ENCODE data around the gene GATM.

The GATM gene, protein sequence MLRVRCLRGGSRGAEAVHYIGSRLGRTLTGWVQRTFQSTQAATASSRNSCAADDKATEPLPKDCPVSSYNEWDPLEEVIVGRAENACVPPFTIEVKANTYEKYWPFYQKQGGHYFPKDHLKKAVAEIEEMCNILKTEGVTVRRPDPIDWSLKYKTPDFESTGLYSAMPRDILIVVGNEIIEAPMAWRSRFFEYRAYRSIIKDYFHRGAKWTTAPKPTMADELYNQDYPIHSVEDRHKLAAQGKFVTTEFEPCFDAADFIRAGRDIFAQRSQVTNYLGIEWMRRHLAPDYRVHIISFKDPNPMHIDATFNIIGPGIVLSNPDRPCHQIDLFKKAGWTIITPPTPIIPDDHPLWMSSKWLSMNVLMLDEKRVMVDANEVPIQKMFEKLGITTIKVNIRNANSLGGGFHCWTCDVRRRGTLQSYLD

DNA sequence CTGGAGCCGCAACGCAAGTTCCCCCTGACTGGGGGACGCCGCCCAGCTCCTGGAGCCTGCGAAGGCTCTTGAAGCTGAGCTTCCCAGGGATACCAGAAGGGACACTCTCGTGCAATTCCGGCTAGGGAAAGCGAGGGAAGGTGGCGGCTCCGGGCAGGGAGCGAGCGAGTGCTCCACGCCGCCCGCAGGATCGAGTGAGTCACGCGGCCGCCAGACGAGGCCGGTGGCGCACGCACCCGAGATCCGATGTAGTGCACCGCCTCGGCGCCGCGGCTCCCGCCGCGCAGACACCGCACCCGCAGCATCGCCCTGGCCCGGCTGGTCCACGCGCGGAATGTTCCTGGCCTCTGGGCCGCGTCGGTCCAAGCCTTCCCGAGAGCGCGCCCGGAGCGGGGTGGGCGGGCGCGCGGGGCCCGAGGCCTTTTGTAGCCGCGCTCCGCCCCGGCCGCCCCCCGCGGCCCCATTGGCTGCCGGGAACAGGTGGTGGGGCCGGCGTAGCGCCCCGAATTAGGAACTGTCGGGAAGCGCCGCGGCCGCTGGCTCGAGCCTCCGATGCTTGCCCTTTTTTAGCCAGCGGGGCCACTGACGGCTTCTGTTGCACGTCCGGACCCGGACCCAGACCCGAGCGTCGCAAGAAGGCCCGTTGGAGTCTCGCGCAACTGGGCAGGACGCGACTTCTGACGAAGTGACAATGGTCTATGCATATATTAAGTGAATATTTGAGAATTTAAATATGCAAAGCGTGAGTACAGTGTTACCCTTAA, at the start of gene GATM:
Gene GATM, minus strand, starts transcription at position 396 of the 764 bp plus-strand sequence. Its CDS starts 91 bp downstream, at position 305.
- peak; percentile 59 for DNase-seq (ENCODE audit: low read depth)

DNA sequence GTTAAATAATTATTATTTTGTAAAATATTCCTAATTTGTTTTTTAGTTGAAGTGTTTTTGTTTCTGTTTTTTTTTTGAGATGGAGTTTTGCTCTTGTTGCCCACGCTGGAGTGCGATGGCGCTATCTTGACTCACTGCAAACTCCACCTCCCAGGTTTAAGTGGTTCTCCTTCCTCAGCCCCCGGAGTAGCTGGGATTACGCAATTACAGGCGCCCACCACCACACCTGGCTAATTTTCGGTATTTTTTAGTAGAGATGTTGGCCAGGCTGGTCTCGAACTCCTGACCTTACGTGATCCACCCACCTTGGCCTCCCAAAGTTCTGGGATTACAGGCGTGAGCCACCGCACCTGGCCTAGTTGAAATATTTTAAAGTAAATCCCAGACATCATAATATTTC, 48.7 kb upstream of the GATM start:
- no peak for DNase-seq (ENCODE audit: low read depth)

DNA sequence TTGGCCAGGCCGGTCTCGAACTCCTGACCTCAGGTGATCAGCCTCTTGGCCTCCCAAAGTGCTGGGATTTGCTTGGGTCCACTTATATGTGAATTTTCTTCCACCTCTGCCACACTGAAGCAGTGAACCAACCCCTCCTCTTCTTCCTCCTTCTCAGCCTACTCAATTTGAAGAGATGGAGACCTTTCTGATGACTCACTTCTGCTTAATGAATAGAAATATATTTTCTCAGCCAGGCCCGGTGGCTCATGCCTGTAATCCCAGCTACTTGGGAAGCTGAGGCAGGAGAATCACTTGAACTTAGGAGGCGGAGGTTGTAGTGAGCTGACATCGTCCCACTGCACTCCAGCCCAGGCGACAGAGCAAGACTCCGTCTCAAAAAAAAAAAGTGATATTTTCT, 46.8 kb upstream of the GATM start:
- DNase-seq (ENCODE audit: low read depth): no peak

DNA sequence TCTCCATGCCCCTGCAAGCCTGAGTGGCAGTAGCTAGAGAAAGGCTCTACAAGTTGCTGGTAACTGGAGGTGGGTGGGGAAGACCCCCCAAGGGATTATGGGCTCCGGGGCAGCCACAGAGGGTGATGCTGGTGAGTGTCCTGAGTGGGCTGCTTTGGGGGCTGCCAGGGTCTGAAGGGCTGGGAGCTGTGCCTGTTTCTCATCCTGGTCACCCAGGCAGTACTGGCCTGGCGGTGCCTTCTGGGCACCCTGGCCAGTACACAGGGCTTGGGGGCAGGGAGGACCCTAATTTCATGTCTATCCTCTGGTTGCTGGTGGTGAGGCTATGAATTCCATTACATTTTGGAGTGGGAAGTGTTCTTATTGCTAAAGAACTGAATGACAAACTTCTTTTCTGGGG, 46.1 kb upstream of the GATM start:
- no peak for DNase-seq (ENCODE audit: low read depth)

DNA sequence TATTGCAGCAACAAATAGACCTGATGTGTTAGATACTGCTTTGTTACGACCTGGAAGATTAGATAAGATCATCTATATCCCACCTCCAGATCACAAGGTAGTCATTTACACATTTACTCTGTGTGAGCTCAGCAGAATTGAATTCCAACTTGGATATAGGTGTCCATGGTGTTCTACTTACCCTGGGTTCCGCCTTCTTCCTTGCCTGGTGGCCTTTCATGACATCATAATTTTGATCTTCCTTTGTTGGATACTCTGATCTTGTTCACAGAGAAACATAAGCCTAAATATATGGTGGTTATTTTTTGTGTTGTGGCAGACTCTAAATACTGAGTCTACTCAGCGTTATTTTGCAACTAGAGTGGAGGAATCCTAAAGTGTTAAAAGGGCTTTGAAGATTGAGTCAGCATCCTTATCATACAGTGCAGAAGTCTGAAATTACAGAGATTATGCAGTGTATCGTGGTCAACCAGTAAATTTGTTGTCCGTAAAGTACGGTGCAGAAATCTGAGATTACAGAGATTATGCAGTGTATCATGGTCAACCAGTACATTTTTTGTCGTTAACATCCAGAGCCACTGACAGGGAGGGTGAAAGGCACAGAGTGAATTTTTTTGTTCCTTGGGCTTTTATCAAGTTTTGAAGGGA, 39.1 kb upstream of the GATM start:
- DNase-seq (ENCODE audit: low read depth): no peak

DNA sequence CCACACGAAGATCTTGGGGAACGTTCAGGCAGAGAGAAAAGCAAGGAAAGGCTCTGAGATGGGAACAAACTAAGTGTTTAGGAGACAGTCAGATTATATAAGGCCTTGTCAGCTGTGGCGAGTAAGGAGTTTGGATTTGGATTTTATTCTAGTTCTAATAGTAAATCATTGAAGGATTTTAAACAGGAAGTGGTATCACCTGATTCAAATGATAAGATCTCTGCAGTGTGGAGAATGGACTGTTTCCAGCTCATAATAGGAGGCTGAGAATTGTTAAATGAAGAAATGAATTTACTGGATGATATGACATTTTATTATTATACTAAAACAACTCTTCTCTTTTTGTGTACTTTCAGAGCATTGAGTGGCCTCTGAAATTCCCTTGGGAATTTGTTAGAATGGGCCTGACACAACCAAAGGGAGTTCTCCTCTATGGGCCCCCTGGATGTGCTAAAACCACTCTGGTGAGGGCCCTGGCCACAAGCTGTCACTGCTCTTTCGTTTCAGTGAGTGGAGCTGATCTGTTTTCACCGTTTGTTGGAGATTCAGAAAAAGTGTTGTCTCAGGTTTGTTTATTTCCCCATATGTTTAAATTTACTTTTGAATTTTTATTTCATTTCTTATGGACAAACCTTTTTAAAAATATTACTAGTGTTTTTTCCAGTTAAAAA, 36.0 kb upstream of the GATM start:
- no peak for DNase-seq (ENCODE audit: low read depth)

DNA sequence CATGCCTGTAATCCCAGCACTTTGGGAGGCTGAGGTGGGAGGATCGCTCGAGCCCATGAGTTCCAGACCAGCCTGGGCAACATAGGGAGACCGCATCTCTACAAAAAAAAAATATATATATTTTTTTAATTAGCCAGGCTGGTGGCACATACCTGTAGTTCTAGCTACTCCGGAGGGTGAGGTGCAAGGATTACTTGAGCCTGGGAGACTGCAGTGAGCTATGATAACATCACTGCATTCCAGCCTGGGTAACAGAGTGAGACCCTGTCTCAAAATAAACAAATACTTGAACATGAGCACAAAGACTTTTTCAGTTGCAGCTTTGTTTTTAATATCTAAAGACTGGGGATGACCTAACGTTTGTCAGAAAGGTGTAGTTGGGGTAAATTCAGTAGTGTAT, 31.3 kb upstream of the GATM start:
- no peak for DNase-seq (ENCODE audit: low read depth)

DNA sequence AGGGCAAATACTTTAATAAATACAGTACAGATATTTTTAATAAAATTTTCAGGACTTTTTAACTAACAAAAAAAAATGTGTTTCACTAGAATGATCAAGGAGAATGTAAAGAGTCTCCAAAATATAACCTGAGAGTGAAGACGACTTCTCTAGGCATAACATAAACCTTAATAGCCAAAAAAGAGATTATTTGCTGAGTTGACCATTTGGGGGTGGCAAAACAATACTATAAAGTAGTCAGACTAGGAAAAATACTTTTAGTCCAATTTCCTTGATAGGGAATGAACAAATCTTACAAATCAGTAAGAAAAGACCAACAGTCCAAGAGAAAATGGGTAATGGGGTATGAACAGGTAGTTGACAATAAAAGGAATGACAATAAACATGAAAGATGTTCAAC, 29.4 kb upstream of the GATM start:
- no peak for DNase-seq (ENCODE audit: low read depth)

DNA sequence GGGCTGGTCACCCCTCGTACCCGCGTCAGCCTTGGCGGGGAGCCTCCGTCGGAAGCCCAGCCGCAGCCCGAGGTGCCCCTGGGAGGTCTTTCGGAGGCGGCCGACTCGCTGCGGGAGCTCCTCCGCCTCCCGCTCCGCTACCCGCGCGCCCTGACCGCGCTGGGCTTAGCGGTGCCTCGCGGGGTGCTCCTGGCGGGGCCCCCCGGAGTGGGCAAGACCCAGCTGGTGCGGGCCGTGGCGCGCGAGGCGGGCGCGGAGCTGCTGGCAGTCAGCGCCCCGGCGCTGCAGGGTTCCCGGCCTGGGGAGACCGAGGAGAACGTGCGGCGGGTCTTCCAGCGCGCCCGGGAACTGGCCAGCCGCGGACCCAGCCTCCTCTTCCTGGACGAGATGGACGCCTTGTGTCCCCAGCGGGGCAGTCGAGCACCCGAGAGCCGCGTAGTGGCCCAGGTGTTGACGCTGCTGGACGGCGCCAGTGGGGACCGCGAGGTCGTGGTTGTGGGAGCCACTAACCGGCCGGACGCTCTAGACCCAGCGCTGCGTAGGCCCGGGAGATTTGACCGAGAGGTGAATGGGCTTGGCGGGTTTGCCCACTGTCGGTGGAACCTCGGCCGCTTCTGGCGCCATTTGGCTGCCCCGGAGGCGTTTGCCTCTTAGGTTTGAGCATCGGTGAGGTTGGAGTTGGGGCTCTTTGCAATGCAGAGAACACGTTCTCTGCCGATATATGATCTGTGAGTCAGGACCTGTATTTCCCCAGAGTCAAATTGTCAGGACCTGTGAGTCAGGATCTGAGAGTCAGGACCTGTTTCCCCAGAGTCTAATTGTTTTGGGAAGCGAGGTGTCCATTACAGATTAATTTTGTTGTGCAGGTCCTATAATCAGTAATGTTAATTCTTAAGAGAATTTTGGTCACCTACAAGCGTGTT, 24.9 kb upstream of the GATM start:
- DNase-seq (ENCODE audit: low read depth): peak; percentile 14

DNA sequence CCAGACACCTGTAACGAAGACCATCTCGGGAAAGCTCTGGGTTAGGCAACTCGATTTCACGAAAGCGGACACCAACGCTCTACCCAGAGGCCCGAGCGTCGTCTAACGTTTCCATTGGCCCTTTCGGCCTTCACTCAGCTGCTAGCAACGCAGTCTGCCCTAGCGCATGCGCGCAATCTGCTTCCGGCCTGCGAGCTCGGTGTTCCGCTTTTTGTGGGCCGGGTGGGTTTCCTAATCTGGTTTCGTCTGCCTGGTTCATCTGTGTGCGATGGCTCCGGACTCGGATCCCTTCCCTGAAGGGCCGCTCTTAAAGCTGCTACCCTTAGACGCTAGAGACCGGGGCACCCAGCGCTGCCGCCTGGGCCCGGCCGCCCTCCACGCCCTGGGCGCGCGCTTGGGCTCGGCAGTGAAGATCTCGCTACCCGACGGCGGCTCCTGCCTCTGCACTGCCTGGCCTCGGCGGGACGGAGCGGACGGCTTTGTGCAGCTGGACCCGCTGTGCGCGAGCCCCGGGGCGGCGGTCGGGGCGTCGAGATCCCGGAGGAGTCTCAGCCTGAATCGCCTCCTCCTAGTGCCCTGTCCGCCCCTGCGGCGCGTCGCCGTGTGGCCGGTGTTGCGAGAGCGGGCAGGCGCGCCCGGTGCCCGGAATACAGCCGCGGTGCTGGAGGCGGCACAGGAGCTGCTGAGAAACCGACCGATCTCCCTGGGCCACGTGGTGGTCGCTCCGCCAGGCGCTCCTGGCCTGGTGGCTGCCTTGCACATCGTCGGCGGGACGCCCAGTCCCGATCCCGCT, 24.0 kb upstream of the GATM start:
- peak; percentile 97 for DNase-seq (ENCODE audit: low read depth)

DNA sequence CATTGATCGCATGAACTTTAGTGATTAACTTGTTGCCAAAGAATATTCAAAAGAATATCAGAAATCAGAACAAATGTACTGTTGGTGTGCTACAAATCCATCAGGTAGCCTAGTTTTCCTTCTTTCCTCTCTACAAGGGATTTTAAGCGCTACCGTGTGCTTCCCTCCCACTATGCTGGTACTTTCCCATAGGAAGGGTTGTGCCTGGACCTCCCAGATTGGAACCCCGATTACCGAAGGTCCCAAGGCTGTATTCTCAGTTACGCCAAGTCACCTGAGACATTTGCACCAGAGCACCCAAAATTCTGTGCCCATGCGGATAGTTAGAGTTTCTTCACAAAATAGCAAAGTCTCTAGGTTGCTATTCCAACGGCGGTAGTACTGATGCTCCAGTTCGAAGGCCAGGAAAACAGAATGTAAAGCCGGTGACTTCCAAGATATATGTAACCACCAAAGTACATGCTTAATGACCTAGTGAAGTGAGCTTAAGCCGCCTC, 23.4 kb upstream of the GATM start:
- DNase-seq (ENCODE audit: low read depth): no peak

DNA sequence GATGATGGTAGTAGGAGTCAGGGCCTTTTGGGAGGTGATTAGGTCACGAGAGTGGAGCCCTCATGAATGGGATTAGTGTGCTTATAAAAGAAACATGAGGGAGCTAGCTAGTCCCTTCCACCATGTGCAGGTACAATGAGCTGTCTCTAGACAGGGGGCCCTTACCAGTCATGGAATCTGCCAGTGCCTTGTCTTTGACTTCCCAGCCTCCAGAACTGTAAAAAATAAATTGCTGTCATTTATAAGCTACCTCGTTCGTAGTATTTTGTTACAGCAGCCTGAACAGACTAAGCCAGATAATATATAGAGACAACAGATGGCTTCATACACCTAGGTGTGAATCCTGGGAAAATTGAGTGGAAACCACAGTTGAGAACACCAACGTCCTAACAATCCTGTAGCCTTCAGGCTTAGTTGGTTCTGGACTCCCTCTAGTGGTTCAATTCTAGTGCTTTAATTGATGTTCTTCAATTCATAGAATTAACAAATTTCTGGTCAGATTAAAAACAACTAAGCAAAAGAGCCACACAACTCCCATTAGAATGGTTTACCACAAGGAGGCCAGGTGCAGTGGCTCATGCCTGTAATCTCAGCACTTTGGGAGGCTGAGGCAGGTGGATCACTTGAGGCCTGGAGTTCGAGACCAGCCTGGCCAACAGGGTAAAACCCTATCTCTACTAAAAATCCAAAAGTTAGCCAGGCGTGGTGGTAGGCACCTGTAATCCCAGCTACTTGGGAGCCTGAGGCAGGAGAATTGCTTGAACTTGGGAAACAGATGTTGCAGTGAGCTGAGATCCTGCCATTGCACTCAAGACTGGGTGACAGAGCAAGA, 21.3 kb upstream of the GATM start:
- peak; percentile 22 for DNase-seq (ENCODE audit: low read depth)

DNA sequence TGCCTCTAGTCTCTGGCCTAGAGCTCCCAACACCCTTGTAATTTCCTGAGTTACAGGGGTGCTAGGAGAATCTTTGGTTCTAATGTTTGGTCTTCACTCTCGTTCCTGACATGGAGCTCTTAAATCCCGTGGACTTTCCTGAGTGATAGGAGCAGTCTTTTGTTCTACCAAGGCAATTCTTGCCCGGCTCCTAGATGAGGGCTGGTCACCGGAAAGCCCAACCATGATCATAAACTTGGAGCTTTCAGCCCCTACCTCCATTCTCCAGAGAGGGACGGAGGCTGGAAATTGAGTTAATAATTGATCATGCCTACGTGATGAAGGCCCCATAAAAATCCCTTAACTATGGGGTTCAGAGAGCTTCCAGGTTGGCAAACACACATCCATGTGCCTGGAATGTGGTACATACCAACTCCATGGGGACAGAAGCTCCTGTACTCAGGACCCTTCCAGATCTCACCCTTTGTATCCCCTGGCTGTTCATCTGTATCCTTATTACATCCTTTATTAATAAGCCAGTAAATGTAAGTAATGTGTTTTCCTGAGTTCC, 18.8 kb upstream of the GATM start:
- DNase-seq (ENCODE audit: low read depth): no peak

DNA sequence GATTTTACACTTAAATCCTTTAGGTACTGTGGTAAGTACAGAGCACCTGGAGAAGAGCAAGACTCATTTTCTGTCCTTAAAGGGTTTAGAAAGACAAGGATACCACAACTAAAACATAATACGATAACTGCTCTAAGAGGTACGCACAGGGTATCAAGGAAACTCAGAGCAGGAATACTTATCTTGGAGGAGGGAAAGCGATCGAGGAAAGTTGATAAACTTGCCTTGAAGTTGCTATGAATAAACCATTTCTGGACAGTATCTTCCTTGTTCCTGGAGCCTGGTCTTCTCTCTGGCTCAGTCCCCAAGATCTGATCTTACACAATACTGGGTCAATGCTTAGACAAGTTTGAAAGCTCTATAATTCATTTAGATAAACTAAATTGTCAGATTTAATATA, 17.6 kb upstream of the GATM start:
- no peak for DNase-seq (ENCODE audit: low read depth)

DNA sequence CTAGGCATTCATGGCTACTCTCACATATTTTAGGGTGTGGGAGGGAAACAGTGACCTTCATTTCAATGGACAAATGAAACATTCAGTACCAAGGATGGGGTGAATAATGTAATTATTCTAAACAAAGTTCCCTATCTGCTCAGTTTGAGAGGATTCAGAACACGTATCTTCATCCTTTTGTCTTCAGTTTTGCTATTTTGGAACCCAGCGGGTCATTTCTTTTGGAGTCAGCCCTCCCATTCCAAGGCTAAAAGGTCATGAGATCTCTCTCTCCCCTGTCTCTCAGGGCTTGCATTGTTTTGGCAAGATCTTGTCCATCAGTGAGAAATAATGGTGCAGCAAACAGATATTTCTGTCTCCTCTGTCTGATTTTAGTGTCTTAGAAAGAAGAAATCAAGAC, 16.3 kb upstream of the GATM start:
- DNase-seq (ENCODE audit: low read depth): no peak

DNA sequence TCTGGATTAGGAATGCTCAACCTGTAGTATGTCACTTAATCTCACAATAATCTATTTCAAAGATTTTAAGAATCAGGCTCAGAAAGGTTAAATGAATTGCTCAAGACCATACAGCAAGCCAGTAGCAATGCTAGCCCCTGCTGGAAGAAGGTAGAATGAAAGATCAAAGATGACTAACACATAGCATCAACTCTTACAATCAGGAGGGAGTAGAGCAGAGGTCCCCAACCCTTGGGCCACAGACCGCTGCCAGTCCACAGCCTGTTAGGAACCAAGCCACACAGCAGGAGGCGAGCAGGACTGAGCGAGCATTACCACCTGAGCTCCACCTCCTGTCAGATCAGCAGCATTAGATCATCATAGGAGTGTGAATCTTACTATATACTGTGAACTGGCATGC, 15.5 kb upstream of the GATM start:
- no peak for DNase-seq (ENCODE audit: low read depth)

DNA sequence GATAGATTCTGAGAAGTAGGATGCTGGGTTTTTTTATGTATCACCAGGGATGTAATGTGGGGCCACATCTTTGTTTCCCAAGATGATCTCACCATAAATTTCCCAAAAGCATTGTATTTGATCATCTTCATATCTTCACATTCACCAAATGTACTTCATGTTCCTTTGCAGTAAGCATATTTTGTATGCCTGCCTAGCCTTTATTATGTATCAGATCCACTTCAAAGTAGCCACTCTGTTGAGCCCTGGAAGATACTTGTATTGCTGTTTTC, 14.2 kb upstream of the GATM start:
- DNase-seq (ENCODE audit: low read depth): no peak

DNA sequence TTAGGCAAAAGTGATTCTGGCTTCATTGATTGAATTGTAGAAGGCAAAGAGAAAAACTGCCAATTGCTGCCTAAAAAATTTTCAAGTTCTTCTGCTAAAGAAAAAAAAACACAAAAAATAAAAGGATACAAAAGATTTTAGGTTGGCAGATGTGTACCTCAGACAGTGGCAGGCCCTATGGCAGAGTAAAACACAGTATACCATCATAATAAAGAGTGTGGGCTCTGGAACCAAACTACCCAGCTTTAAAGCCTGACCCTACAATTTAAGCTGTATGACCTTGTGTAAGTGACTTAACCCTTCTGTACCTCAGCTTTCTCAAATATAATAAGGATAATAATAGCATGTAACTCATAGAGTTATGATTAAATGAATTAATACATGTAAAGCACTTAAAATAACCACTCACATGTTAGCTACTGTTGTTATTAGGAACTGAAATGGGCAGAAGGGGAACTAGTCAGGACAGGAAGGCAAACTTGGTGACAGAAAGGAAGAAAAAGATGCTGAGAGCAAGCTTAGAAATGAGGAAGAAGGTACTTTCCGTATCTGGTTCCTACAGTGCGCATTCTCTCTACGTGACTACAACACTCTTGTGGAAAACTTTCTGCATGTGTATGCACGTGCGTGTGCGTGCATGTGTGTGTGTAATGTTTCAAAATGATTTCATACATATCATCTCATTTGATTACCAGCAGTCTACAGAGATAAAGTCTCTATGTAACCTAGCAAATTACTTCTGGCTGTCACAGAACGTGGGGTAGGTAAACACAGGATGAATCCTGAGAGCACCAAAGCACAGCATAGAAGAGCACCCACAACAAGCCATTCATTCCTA, 13.6 kb upstream of the GATM start:
- DNase-seq (ENCODE audit: low read depth): no peak
